Muscle layer of duodenum (tissue), 2 donors: ENCODE data around the gene PLXNB2.

Experiments
- H3K27ac ChIP-seq: one replicate; pipeline ENCODE4 v1.7.0; 2013; ENCODE audit warnings: mild to moderate bottlenecking, low read length
- H3K27me3 ChIP-seq: one replicate; pipeline ENCODE4 v1.7.0; 2013; ENCODE audit warnings: low read depth, mild to moderate bottlenecking, control low read depth, low read length
- H3K36me3 ChIP-seq, 2 donors: one replicate each; pipeline ENCODE4 v1.7.0; 2013; ENCODE audit warnings: low read length in 2 of 2, control low read depth in 1 of 2, mild to moderate bottlenecking in 1 of 2; ENCODE audit not compliant: insufficient read depth in 2 of 2, control insufficient read depth in 1 of 2
- H3K4me1 ChIP-seq, 2 donors: one replicate each; pipeline ENCODE4 v1.7.0; 2013; ENCODE audit warnings: low read length in 2 of 2, mild to moderate bottlenecking in 2 of 2, control low read depth in 1 of 2, moderate library complexity in 1 of 2; ENCODE audit not compliant: insufficient read depth in 2 of 2, control insufficient read depth in 1 of 2
- H3K4me3 ChIP-seq, 2 donors: one replicate each; pipeline ENCODE4 v1.7.0; 2013; ENCODE audit warnings: low read length in 2 of 2, low read depth in 1 of 2, mild to moderate bottlenecking in 1 of 2
- H3K9me3 ChIP-seq, 2 donors: one replicate each; pipeline ENCODE4 v1.7.0; 2013; ENCODE audit warnings: low read length in 2 of 2, control low read depth in 1 of 2, mild to moderate bottlenecking in 1 of 2; ENCODE audit not compliant: control insufficient read depth in 1 of 2
- donor health status: healthy.

PLXNB2 gene

GRCh38 chr22:50306753-50307749, at the start of gene PLXNB2:
Gene PLXNB2, minus strand, starts transcription at chr22:50307646. Its CDS starts 17,062 bp downstream, at chr22:50290584.
- Histone ChIP-seq H3K9me3 (no peaks in the 10 kb centered on the region), H3K4me3 (peak within 1 kb of the TSS; percentile 75 to 88), H3K36me3 (no peaks in the 10 kb centered on the region), H3K27ac (peak within 1 kb of the TSS; percentile 88), H3K4me1 (peaks cover 26 to 56% of the 10 kb centered on the region in 2 donors), H3K27me3 (no peaks in the 10 kb centered on the region)

- no peaks in the 10 kb centered on the region for H3K9me3 ChIP-seq
Observed at GRCh38 chr22:50357222-50357621, 49.8 kb upstream of the PLXNB2 start.

GRCh38 chr22:50356186-50356585, 48.7 kb upstream of the PLXNB2 start:
- H3K4me3 ChIP-seq: no peak overlapping the region
- H3K27me3 ChIP-seq: no peaks in the 10 kb centered on the region
- H3K36me3 ChIP-seq: peaks cover 8 to 14% of the 10 kb centered on the region in 2 donors
- H3K9me3 ChIP-seq: no peaks in the 10 kb centered on the region
- no peak overlapping the region for H3K27ac ChIP-seq
- peaks cover 0 to 2% of the 10 kb centered on the region in 2 donors for H3K4me1 ChIP-seq

More at GRCh38 chr22:50357222-50357621, 49.8 kb upstream of the PLXNB2 start:
- no peak overlapping the region for H3K27ac ChIP-seq
- peaks cover 0 to 10% of the 10 kb centered on the region in 2 donors for H3K4me1 ChIP-seq
- no peak overlapping the region for H3K4me3 ChIP-seq
- no peaks in the 10 kb centered on the region for H3K27me3 ChIP-seq
- H3K36me3 ChIP-seq: peaks cover 8 to 14% of the 10 kb centered on the region in 2 donors

GRCh38 chr22:50348058-50348457, 40.6 kb upstream of the PLXNB2 start:
- no peak overlapping the region for H3K4me3 ChIP-seq
- peaks cover 5% of the 10 kb centered on the region in 2 donors for H3K36me3 ChIP-seq
- no peaks in the 10 kb centered on the region for H3K9me3 ChIP-seq
- no peaks in the 10 kb centered on the region for H3K27me3 ChIP-seq
- H3K27ac ChIP-seq: no peak overlapping the region
- peaks cover 0 to 19% of the 10 kb centered on the region in 2 donors for H3K4me1 ChIP-seq

- H3K4me1 ChIP-seq: peaks cover 0 to 25% of the 10 kb centered on the region in 2 donors
- no peaks in the 10 kb centered on the region for H3K27me3 ChIP-seq
- no peaks in the 10 kb centered on the region for H3K9me3 ChIP-seq
- no peak overlapping the region for H3K27ac ChIP-seq
- H3K4me3 ChIP-seq: no peak overlapping the region
- H3K36me3 ChIP-seq: peaks cover 0 to 5% of the 10 kb centered on the region in 2 donors
Observed at GRCh38 chr22:50347157-50347556, 39.7 kb upstream of the PLXNB2 start.

GRCh38 chr22:50346470-50346869, 39.0 kb upstream of the PLXNB2 start:
- H3K4me3 ChIP-seq: no peak overlapping the region
- peaks cover 0 to 27% of the 10 kb centered on the region in 2 donors for H3K4me1 ChIP-seq
- H3K27ac ChIP-seq: no peak overlapping the region
- peaks cover 0 to 5% of the 10 kb centered on the region in 2 donors for H3K36me3 ChIP-seq
- no peaks in the 10 kb centered on the region for H3K27me3 ChIP-seq
- H3K9me3 ChIP-seq: no peaks in the 10 kb centered on the region

- Histone ChIP-seq H3K9me3 (no peaks in the 10 kb centered on the region), H3K27ac (no peak overlapping the region), H3K4me3 (peak overlapping the region; percentile 52 to 88), H3K27me3 (no peaks in the 10 kb centered on the region), H3K4me1 (peaks cover 0 to 27% of the 10 kb centered on the region in 2 donors), H3K36me3 (peaks cover 0 to 5% of the 10 kb centered on the region in 2 donors)
Observed at GRCh38 chr22:50343541-50343935, 36.1 kb upstream of the PLXNB2 start.

GRCh38 chr22:50342651-50343540, 35.5 kb upstream of the PLXNB2 start, which contains the start of gene PPP6R2:
Gene PPP6R2, plus strand, starts transcription at chr22:50343327. Its CDS starts 50,582 bp downstream, at chr22:50393909.
- no peaks in the 10 kb centered on the region for H3K27me3 ChIP-seq
- peaks cover 0 to 27% of the 10 kb centered on the region in 2 donors for H3K4me1 ChIP-seq
- H3K36me3 ChIP-seq: peaks cover 0 to 1% of the 10 kb centered on the region in 2 donors
- H3K4me3 ChIP-seq: peak within 1 kb of the TSS; percentile 72 to 88
- no peaks in the 10 kb centered on the region for H3K9me3 ChIP-seq
- peak within 1 kb of the TSS; percentile 9 for H3K27ac ChIP-seq

GRCh38 chr22:50341977-50342650, 34.7 kb upstream of the PLXNB2 start:
- no peaks in the 10 kb centered on the region for H3K27me3 ChIP-seq
- peaks cover 0 to 21% of the 10 kb centered on the region in 2 donors for H3K4me1 ChIP-seq
- H3K27ac ChIP-seq: peak overlapping the region; percentile 9
- H3K36me3 ChIP-seq: no peaks in the 10 kb centered on the region
- H3K9me3 ChIP-seq: no peaks in the 10 kb centered on the region
- H3K4me3 ChIP-seq: peak overlapping the region; percentile 72 to 88

- Histone ChIP-seq H3K27ac (no peak overlapping the region), H3K27me3 (no peaks in the 10 kb centered on the region), H3K4me1 (peaks cover 0 to 8% of the 10 kb centered on the region in 2 donors), H3K9me3 (no peaks in the 10 kb centered on the region), H3K36me3 (no peaks in the 10 kb centered on the region), H3K4me3 (no peak overlapping the region)
Observed at GRCh38 chr22:50339945-50340879, 32.8 kb upstream of the PLXNB2 start.
